Heart right ventricle (tissue), 16 donors: ENCODE data around the gene TECRL. TPM values are rescaled to one million over a fixed set of nuclear protein-coding genes. Genes with fewer than 3 reads are reported as not detected.

Experiments used
- ATAC-seq, 8 donors: fragments of 200-7000 bp; cut with Tn5 transposase; one replicate each; pipeline ENCODE4 v1.9.1; 2020; ENCODE audit warnings: mild to moderate bottlenecking in 8 of 8, moderate library complexity in 8 of 8, moderate number of reproducible peaks in 1 of 8
- DNase-seq, 2 donors: peaks; one replicate each; pipeline ENCODE4 v3.0.0-alpha.2; 2020
- H3K27ac ChIP-seq, 10 donors: fragments of 200-600 bp; sonication (generic) in 2 of 10; one replicate each; pipeline versions ENCODE4 v1.5.0 to v1.8.0; 2020 to 2022; ENCODE audit warnings: mild to moderate bottlenecking in 3 of 10
- H3K27me3 ChIP-seq, 7 donors: fragments of 200-600 bp; one replicate each; pipeline ENCODE4 v1.8.0; 2021 to 2022; ENCODE audit warnings: mild to moderate bottlenecking in 2 of 7
- H3K36me3 ChIP-seq, 9 donors: fragments of 200-600 bp; sonication (generic) in 1 of 9; one replicate each; pipeline versions ENCODE4 v1.5.0 to v1.8.0; 2020 to 2022; ENCODE audit warnings: mild to moderate bottlenecking in 2 of 9
- H3K4me1 ChIP-seq, 9 donors: fragments of 200-600 bp; sonication (generic) in 1 of 9; one replicate each; pipeline versions ENCODE4 v1.5.0 to v1.8.0; 2020 to 2022; ENCODE audit warnings: mild to moderate bottlenecking in 4 of 9
- H3K4me3 ChIP-seq, 10 donors: fragments of 200-600 bp; sonication (generic) in 2 of 10; one replicate each; pipeline versions ENCODE4 v1.5.0 to v1.8.0; 2020 to 2022; ENCODE audit warnings: mild to moderate bottlenecking in 7 of 10, moderate library complexity in 2 of 10
- H3K9me3 ChIP-seq, 11 donors: fragments of 200-600 bp in 10 of 11; sonication (generic) in 2 of 11; one replicate each; pipeline versions ENCODE4 v1.5.0 to v1.8.0; 2013 to 2022; ENCODE audit warnings: mild to moderate bottlenecking in 2 of 11, control low read depth in 1 of 11, moderate library complexity in 1 of 11
- WGBS, 2 donors: extraction: QIAGEN DNeasy Blood & Tissue Kit; methylation state at CpG; one replicate each; pipeline ENCODE4 v1.1.7; 2013; ENCODE audit warnings: inconsistent platforms in 1 of 2; 5-methylcytosine and 5-hydroxymethylcytosine counted together
- intact Hi-C, 10 donors: fragments of 100-400 bp; cut with DNase I; formaldehyde crosslinking; loops; one replicate each; pipeline versions ENCODE4 v1.11.1 to v1.14.2; 2022
- polyA plus RNA-seq, 2 donors: library from polyadenylated mRNA; stranded (reverse); fragments of 200-250 nt; gene quantifications; one replicate each; pipeline ENCODE4 v1.2.3, GENCODE V29; 2013
- total RNA-seq, 10 donors: library from RNA; stranded (reverse); fragmentation: NEBNext Ultra II Directional in 3 of 10; extraction: Animal tissue kit (Norgen Biotek cat#: 25700) in 3 of 10; gene quantifications; one replicate each; pipeline versions ENCODE4 v1.2.1 to v1.2.4, GENCODE V29; 2021 to 2023
- TF ChIP-seq, protein P1 (sequence below), 9 donors: fragments of 200-600 bp; sonication (generic) in 2 of 9; IDR thresholded peaks; one replicate each; pipeline versions ENCODE4 v1.5.0 to v1.8.0; 2021 to 2022; ENCODE audit warnings: antibody characterized with exemption in 9 of 9, mild to moderate bottlenecking in 5 of 9, moderate library complexity in 1 of 9
- donor health status: Arrhythmogenic right ventricular cardiomyopathy.
- donor health status: ischemic (EF 13 %, LVEDD 7.1; RV severe dilation, severe dysfunction).
- donor health status: healthy with polysubstance abuse.
- donor health status: DM: no; HTN: yes; CAD: no.
- donor health status: DM: no; HTN: no; CAD: no.
- donor health status: ischemic (EF 25% LVEDD 6.9; RV normal size, moderate dysfunction).
- donor health status: ischemic (EF 25% LVEDD 5.7; RV mildly dilated, moderate dysfunction).
- donor health status: healthy.
- donor health status: DM: yes; HTN: yes; CAD: no.
- donor health status: Ischemic cardiomyopathy.
- donor health status: ischemic (EF 35%, LVEDD 5.7; RV mildly dilated, moderate dysfunction).
- donor health status: nonischemic (EF 11% LVEDD 7.7; RV severe dilation, severe dysfunction).
- donor health status: DM: yes; HTN: yes; CAD: no.
- donor health status: PGD.
- donor health status: ischemic (EF 29% LVEDD 5.4; RV normal size, mild dysfunction).
- donor health status: nonischemic (EF 23%, LVEDD 6.1; RV moderate dilation, normal function).

The TECRL gene
- total and polyA plus RNA-seq, 12 donors = 112 to 1,257 (median 1,046) TPM

GRCh38 chr4:64250061-64250460 is 159.2 kb downstream of the TECRL start:
- Histone ChIP-seq H3K27ac (no peak overlapping the region), H3K4me1 (no peaks in the 10 kb centered on the region), H3K4me3 (no peak overlapping the region), H3K36me3 (no peaks in the 10 kb centered on the region), H3K27me3 (no peaks in the 10 kb centered on the region), H3K9me3 (peaks cover 0 to 6% (median 0%) of the 10 kb centered on the region in 11 donors)
- DNase-seq (no peak), ATAC-seq (no peak)
- intact Hi-C loops = no loop called here
- TF ChIP-seq, protein P1, sequence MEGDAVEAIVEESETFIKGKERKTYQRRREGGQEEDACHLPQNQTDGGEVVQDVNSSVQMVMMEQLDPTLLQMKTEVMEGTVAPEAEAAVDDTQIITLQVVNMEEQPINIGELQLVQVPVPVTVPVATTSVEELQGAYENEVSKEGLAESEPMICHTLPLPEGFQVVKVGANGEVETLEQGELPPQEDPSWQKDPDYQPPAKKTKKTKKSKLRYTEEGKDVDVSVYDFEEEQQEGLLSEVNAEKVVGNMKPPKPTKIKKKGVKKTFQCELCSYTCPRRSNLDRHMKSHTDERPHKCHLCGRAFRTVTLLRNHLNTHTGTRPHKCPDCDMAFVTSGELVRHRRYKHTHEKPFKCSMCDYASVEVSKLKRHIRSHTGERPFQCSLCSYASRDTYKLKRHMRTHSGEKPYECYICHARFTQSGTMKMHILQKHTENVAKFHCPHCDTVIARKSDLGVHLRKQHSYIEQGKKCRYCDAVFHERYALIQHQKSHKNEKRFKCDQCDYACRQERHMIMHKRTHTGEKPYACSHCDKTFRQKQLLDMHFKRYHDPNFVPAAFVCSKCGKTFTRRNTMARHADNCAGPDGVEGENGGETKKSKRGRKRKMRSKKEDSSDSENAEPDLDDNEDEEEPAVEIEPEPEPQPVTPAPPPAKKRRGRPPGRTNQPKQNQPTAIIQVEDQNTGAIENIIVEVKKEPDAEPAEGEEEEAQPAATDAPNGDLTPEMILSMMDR (IDR thresholded peaks at IDR 0.05) = no peak

- DNase-seq (no peak), ATAC-seq (no peak)
- no peaks in the 10 kb centered on the region for H3K27me3 ChIP-seq
- TF ChIP-seq, protein P1 (IDR thresholded peaks at IDR 0.05) = no peak
- no peaks in the 10 kb centered on the region for H3K4me1 ChIP-seq
- H3K9me3 ChIP-seq = peaks cover 0 to 6% (median 0%) of the 10 kb centered on the region in 11 donors
- H3K36me3 ChIP-seq = no peaks in the 10 kb centered on the region
- no peak overlapping the region for H3K4me3 ChIP-seq
- intact Hi-C loops = no loop called here
- H3K27ac ChIP-seq = no peak overlapping the region
These were observed 161.1 kb downstream of the TECRL start for GRCh38 chr4:64248186-64248585.

DNA sequence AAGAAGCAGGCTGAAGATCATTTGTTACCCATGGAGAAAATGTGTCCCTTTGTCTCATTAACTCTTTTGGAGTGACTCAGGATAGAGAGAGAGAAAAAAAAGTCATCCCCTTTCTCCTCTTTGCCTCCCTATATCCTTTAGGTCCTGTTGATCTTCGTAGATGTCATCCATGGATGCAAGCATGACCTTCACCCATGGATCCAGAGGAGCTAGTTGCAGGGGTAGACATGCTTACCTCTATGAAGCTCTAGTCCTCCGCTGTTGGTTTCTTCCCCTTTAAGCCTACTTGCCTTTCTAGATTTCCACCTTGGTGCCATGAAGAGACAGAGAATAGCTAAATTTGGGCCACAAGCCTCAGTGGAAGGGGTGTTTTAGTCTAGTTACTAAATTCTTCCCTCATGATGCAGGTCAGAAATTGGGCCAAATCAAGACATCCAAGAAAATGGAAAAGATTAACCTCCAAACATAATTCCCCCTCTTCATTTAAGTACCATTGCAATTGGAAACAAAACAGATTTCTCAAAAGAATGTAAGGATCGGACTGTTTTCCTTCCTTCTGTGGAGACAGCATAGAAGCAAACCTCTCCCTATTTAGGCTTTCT is 178.4 kb downstream of the TECRL start:
- intact Hi-C loops = no loop called here
- no peaks in the 10 kb centered on the region for H3K4me1 ChIP-seq
- H3K9me3 ChIP-seq = peaks cover 0 to 89% (median 44%) of the 10 kb centered on the region in 11 donors
- H3K4me3 ChIP-seq = no peak overlapping the region
- ATAC-seq = no peak
- 71 to 73% methylated on average over 3 of the region's 3 CpGs for WGBS, 2 donors
- no peaks in the 10 kb centered on the region for H3K36me3 ChIP-seq
- no peak for DNase-seq
- no peak overlapping the region for H3K27ac ChIP-seq
- no peaks in the 10 kb centered on the region for H3K27me3 ChIP-seq
- TF ChIP-seq, protein P1 (IDR thresholded peaks at IDR 0.05) = no peak
